Ascending aorta (tissue), 2 donors: ENCODE results near the gene KCNE4. TPM values are rescaled to one million over a fixed set of nuclear protein-coding genes. Genes with fewer than 3 reads are reported as not detected.

Experiments used
- DNase-seq, 2 donors: peaks; one replicate each; pipeline ENCODE4 v3.0.0-alpha.2; 2019; ENCODE audit warnings: low spot score in 2 of 2
- H3K27ac ChIP-seq, 2 donors: fragments of 200-600 bp; sonication (generic); one replicate each; pipeline ENCODE4 v1.5.1; 2016 to 2017; ENCODE audit warnings: mild to moderate bottlenecking in 1 of 2
- H3K27me3 ChIP-seq: fragments of 200-600 bp; sonication (generic); one replicate; pipeline ENCODE4 v1.5.1; 2017
- H3K36me3 ChIP-seq, 2 donors: fragments of 200-600 bp; sonication (generic); one replicate each; pipeline ENCODE4 v1.5.1; 2016
- H3K4me1 ChIP-seq, 2 donors: fragments of 200-600 bp; sonication (generic); one replicate each; pipeline ENCODE4 v1.5.1; 2016 to 2017; ENCODE audit warnings: mild to moderate bottlenecking in 1 of 2
- H3K4me3 ChIP-seq, 2 donors: fragments of 200-600 bp; sonication (generic); one replicate each; pipeline ENCODE4 v1.5.1; 2016 to 2017; ENCODE audit warnings: mild to moderate bottlenecking in 1 of 2
- H3K9me3 ChIP-seq, 2 donors: fragments of 200-600 bp; sonication (generic); one replicate each; pipeline ENCODE4 v1.5.1; 2016
- CTCF ChIP-seq, 3 experiments: fragments of 200-600 bp in 2 of 3; fragments of 450-650 bp in 1 of 3; sonication (generic) in 2 of 3; IDR thresholded peaks; one replicate each; pipeline ENCODE4 v1.5.1; 2016 to 2019; ENCODE audit warnings: antibody characterized with exemption in 3 of 3, mild to moderate bottlenecking in 1 of 3, moderate library complexity in 1 of 3
- intact Hi-C: fragments of 100-400 bp; cut with DNase I; formaldehyde crosslinking; loops from one replicate; pipeline ENCODE4 v1.15.1; 2023
- total RNA-seq: library from RNA; depleted of rRNA; stranded (reverse); fragments of >200 nt; gene quantifications from one replicate; pipeline ENCODE4 v1.1.0, GENCODE V29; 2016

Gene KCNE4
- total RNA-seq, 1 donor from 2014 or later = 18.3 TPM

- H3K4me3 ChIP-seq = no peak overlapping the region
- intact Hi-C loops = no loop called here
- no peak for DNase-seq
These were observed 38.0 kb downstream of the KCNE4 start for GRCh38 chr2:223090039-223090438.

GRCh38 chr2:223090540-223091235, 38.7 kb downstream of the KCNE4 start:
- H3K4me3 ChIP-seq = no peak overlapping the region
- no peak for DNase-seq
- H3K36me3 ChIP-seq = no peaks in the 10 kb centered on the region
- H3K9me3 ChIP-seq = no peaks in the 10 kb centered on the region
- no peak for TF ChIP-seq CTCF (IDR thresholded peaks at IDR 0.05)
- H3K27me3 ChIP-seq = no peaks in the 10 kb centered on the region
- no peaks in the 10 kb centered on the region for H3K4me1 ChIP-seq
- intact Hi-C loops = no loop called here
- H3K27ac ChIP-seq = no peak overlapping the region

More at GRCh38 chr2:223090039-223090438, 38.0 kb downstream of the KCNE4 start:
- TF ChIP-seq CTCF (IDR thresholded peaks at IDR 0.05) = no peak
- Histone ChIP-seq H3K4me1 (no peaks in the 10 kb centered on the region), H3K27ac (no peak overlapping the region), H3K9me3 (no peaks in the 10 kb centered on the region), H3K27me3 (no peaks in the 10 kb centered on the region), H3K36me3 (no peaks in the 10 kb centered on the region)

- no peaks in the 10 kb centered on the region for H3K36me3 ChIP-seq
- no peak for TF ChIP-seq CTCF (IDR thresholded peaks at IDR 0.05)
- no peaks in the 10 kb centered on the region for H3K9me3 ChIP-seq
- no peak for DNase-seq
- H3K4me3 ChIP-seq = no peak overlapping the region
- peak overlapping the region; percentile 23 to 58 for H3K27ac ChIP-seq
- no peaks in the 10 kb centered on the region for H3K27me3 ChIP-seq
- H3K4me1 ChIP-seq = no peaks in the 10 kb centered on the region
- intact Hi-C loops = no loop called here
These were observed 40.7 kb downstream of the KCNE4 start for GRCh38 chr2:223092667-223093066.

GRCh38 chr2:223093436-223094241, 41.6 kb downstream of the KCNE4 start:
- intact Hi-C loops = no loop called here
- Histone ChIP-seq H3K4me1 (no peaks in the 10 kb centered on the region), H3K36me3 (no peaks in the 10 kb centered on the region), H3K4me3 (peak overlapping the region in 1 of 2 donors; percentile 1), H3K27ac (peak overlapping the region; percentile 23 to 58), H3K27me3 (no peaks in the 10 kb centered on the region), H3K9me3 (no peaks in the 10 kb centered on the region)
- peak in 1 of 2 donors; percentile 77 for DNase-seq
- TF ChIP-seq CTCF (IDR thresholded peaks at IDR 0.05) = no peak

GRCh38 chr2:223095207-223095606, 43.2 kb downstream of the KCNE4 start:
- no peak for DNase-seq

More at GRCh38 chr2:223095207-223095606, 43.2 kb downstream of the KCNE4 start:
- no peak overlapping the region for H3K27ac ChIP-seq
- H3K36me3 ChIP-seq = no peaks in the 10 kb centered on the region
- TF ChIP-seq CTCF (IDR thresholded peaks at IDR 0.05) = no peak
- intact Hi-C loops = no loop called here
- no peaks in the 10 kb centered on the region for H3K4me1 ChIP-seq
- no peaks in the 10 kb centered on the region for H3K27me3 ChIP-seq
- no peaks in the 10 kb centered on the region for H3K9me3 ChIP-seq
- no peak overlapping the region for H3K4me3 ChIP-seq
